Esophagus squamous epithelium (tissue), 4 donors: ENCODE results near the gene LRRC28.

ENCODE experiments used
- POLR2A ChIP-seq, 4 donors: fragments of 450-650 bp; IDR thresholded peaks; one replicate each; pipeline ENCODE4 v1.6.1; 2017; ENCODE audit warnings: antibody characterized with exemption in 4 of 4, mild to moderate bottlenecking in 4 of 4, moderate library complexity in 3 of 4
- TF ChIP-seq, protein P1 (sequence below), 6 experiments: fragments of 450-650 bp in 4 of 6; fragments of 200-600 bp in 2 of 6; sonication (generic) in 2 of 6; IDR thresholded peaks; one replicate each; pipeline ENCODE4 v1.5.1; 2016 to 2019; ENCODE audit warnings: antibody characterized with exemption in 6 of 6, mild to moderate bottlenecking in 4 of 6, moderate library complexity in 4 of 6

GRCh38 chr15:99347574-99347973, 96.3 kb downstream of the LRRC28 start:
- TF ChIP-seq, protein P1, sequence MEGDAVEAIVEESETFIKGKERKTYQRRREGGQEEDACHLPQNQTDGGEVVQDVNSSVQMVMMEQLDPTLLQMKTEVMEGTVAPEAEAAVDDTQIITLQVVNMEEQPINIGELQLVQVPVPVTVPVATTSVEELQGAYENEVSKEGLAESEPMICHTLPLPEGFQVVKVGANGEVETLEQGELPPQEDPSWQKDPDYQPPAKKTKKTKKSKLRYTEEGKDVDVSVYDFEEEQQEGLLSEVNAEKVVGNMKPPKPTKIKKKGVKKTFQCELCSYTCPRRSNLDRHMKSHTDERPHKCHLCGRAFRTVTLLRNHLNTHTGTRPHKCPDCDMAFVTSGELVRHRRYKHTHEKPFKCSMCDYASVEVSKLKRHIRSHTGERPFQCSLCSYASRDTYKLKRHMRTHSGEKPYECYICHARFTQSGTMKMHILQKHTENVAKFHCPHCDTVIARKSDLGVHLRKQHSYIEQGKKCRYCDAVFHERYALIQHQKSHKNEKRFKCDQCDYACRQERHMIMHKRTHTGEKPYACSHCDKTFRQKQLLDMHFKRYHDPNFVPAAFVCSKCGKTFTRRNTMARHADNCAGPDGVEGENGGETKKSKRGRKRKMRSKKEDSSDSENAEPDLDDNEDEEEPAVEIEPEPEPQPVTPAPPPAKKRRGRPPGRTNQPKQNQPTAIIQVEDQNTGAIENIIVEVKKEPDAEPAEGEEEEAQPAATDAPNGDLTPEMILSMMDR (IDR thresholded peaks at IDR 0.05) = no peak
- TF ChIP-seq POLR2A (IDR thresholded peaks at IDR 0.05) = no peak
